Adrenal gland (tissue), 12 donors: ENCODE data around the gene SRRM2. TPM values are rescaled to one million over a fixed set of nuclear protein-coding genes. Genes with fewer than 3 reads are reported as not detected.

Experiments
- DNase-seq, 7 donors: peaks; one replicate each; pipeline ENCODE4 v3.0.0-alpha.2; 2019 to 2020
- H3K27ac ChIP-seq, 5 donors: fragments of 200-600 bp; sonication (generic) in 4 of 5; 1 replicate in 3 of 5; 2 replicates in 2 of 5; pipeline versions ENCODE4 v1.5.1 to v1.8.0; 2016 to 2020; ENCODE audit warnings: mild to moderate bottlenecking in 1 of 5
- H3K27me3 ChIP-seq: fragments of 200-600 bp; 2 replicates; pipeline ENCODE4 v1.8.0; 2021
- H3K36me3 ChIP-seq, 2 donors: fragments of 200-600 bp; replicated peaks in 1 of 2; 1 replicate in 1 of 2; 2 replicates in 1 of 2; pipeline versions ENCODE4 v1.5.1 to v1.8.0; 2018 to 2022
- H3K4me1 ChIP-seq, 2 donors: fragments of 200-600 bp; replicated peaks in 1 of 2; 1 replicate in 1 of 2; 2 replicates in 1 of 2; pipeline versions ENCODE4 v1.5.1 to v1.8.0; 2018 to 2021
- H3K4me3 ChIP-seq, 4 donors: fragments of 200-600 bp; sonication (generic) in 3 of 4; one replicate each; pipeline ENCODE4 v1.5.1; 2016 to 2018
- H3K9me3 ChIP-seq, 3 donors: fragments of 200-600 bp; sonication (generic) in 1 of 3; replicated peaks in 1 of 3; 1 replicate in 2 of 3; 2 replicates in 1 of 3; pipeline versions ENCODE4 v1.5.1 to v1.8.0; 2016 to 2021
- POLR2A ChIP-seq, 2 donors: fragments of 450-650 bp; IDR thresholded peaks; one replicate each; pipeline ENCODE4 v1.6.1; 2017; ENCODE audit warnings: antibody characterized with exemption in 2 of 2, mild to moderate bottlenecking in 2 of 2, moderate library complexity in 1 of 2
- WGBS, 4 donors: extraction: QIAGEN DNeasy Blood & Tissue Kit in 2 of 4; methylation state at CpG; one replicate each; pipeline versions ENCODE4 v1.1.5 to v1.1.7; 2013 to 2017; 5-methylcytosine and 5-hydroxymethylcytosine counted together
- intact Hi-C, 2 donors: fragments of 100-400 bp; cut with DNase I; formaldehyde crosslinking; loops; one replicate each; pipeline versions ENCODE4 v1.14.1 to v1.15.0; 2022 to 2023
- polyA plus RNA-seq, 3 donors: library from polyadenylated mRNA; stranded (reverse); fragments of 200-250 nt in 2 of 3; fragments of 350-450 nt in 1 of 3; fragmentation: Illumina TruSeq in 1 of 3; extraction: RNeasy Lipid Tissue Mini Kit (QIAGEN cat#74804) in 1 of 3; gene quantifications; one replicate each; pipeline ENCODE4 v1.2.3, GENCODE V29; 2013 to 2014
- total RNA-seq, 9 donors: library from RNA; depleted of rRNA in 4 of 9; stranded (reverse); fragments of >200 nt in 4 of 9; fragments of 120-200 nt in 1 of 9; fragmentation: NEBNext Ultra II Directional in 1 of 9; extraction: Animal tissue kit (Norgen Biotek cat#: 25700) in 1 of 9; gene quantifications; one replicate each; pipeline versions ENCODE4 v1.1.0 to v1.2.4, GENCODE V29; 2013 to 2023
- TF ChIP-seq, protein P1 (sequence below), 6 experiments: fragments of 450-650 bp in 4 of 6; fragments of 200-600 bp in 2 of 6; sonication (generic) in 1 of 6; IDR thresholded peaks; 1 replicate in 5 of 6; 2 replicates in 1 of 6; pipeline versions ENCODE4 v1.5.1 to v1.8.0; 2016 to 2021; ENCODE audit warnings: antibody characterized with exemption in 6 of 6, mild to moderate bottlenecking in 2 of 6, moderate library complexity in 1 of 6
- donor health status: healthy with polysubstance abuse.
- donor health status: Bipolar disorder and iron deficiency.
- donor health status: DM: yes; HTN: yes; CAD: no.
- donor health status: DM: no; HTN: no; CAD: no.
- donor health status: DM: no; HTN: no; CAD: no.
- donor health status: DM: yes; HTN: yes; CAD: no.

The SRRM2 gene
- total and polyA plus RNA-seq, 12 donors, result 81.7 to 3,120 (median 328) TPM

DNA sequence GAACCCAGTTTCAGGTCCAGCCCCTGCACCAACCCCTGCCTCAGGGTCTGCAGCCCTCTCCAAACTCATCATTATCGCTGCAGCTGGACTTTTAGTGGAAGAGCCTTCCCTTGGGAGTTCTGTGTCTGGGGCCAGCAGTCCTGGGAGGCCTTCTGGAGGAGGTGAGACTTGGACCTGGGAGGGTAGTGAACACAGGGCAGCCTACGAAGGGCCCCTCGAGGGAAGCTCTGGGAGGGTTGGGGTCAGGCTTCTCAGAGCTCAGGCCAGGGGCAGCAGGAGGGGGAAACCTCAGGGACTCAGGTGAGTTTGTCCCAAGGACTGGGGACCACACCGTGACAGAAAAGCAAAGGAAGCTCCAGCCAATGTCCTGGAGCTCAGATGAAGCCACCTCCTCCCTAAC is 11.3 kb upstream of the SRRM2 start:
- Histone ChIP-seq H3K36me3 (no peaks in the 10 kb centered on the region), H3K4me1 (no peaks in the 10 kb centered on the region), H3K27me3 (no peaks in the 10 kb centered on the region), H3K9me3 (no peaks in the 10 kb centered on the region), H3K4me3 (no peak overlapping the region), H3K27ac (no peak overlapping the region)
- DNase-seq, result no peak
- WGBS, 4 donors, result 84 to 90% (median 87%) methylated on average over 4 of the region's 4 CpGs
- TF ChIP-seq POLR2A (IDR thresholded peaks at IDR 0.05), result no peak
- TF ChIP-seq, protein P1, sequence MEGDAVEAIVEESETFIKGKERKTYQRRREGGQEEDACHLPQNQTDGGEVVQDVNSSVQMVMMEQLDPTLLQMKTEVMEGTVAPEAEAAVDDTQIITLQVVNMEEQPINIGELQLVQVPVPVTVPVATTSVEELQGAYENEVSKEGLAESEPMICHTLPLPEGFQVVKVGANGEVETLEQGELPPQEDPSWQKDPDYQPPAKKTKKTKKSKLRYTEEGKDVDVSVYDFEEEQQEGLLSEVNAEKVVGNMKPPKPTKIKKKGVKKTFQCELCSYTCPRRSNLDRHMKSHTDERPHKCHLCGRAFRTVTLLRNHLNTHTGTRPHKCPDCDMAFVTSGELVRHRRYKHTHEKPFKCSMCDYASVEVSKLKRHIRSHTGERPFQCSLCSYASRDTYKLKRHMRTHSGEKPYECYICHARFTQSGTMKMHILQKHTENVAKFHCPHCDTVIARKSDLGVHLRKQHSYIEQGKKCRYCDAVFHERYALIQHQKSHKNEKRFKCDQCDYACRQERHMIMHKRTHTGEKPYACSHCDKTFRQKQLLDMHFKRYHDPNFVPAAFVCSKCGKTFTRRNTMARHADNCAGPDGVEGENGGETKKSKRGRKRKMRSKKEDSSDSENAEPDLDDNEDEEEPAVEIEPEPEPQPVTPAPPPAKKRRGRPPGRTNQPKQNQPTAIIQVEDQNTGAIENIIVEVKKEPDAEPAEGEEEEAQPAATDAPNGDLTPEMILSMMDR (IDR thresholded peaks at IDR 0.05), result no peak
- intact Hi-C loops, result no loop called here

DNA sequence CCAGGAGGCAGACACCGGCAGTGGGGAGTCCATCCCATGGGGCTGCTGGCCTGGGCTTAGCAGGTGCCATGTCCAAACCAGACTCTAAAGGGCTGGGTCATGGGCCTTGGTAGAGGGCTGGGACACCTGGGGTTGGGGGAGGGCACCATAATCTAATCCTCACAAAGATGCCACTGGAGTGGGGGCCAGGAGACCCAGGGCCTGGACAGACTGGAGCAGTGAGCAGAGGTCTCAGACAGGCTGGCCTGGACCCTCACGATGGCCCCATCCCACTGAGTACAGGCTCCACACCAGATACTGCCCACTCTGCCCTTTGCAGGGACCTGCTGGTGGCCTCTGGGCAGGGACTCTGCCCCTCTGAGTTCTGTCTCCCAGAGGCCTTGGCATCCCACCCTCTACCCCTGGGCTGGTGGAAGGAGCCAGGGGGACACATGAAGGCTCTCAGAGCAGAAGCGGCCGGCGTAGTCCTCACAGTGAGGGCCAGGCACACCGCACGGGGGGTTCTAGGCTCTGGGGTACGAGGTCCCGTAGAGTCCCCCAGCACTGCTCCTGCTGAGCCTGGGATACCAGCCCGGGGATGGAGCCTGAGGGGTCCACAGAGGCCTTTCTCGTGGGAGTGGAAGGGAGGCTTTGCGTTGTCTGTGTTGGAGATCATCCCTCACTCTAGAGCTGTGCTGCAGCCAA is 10.0 kb upstream of the SRRM2 start:
- Histone ChIP-seq H3K4me3 (no peak overlapping the region), H3K9me3 (no peaks in the 10 kb centered on the region), H3K27ac (no peak overlapping the region), H3K4me1 (no peaks in the 10 kb centered on the region), H3K36me3 (no peaks in the 10 kb centered on the region), H3K27me3 (no peaks in the 10 kb centered on the region)
- no peak for DNase-seq
- 87 to 94% (median 90%) methylated on average over 11 to 12 of the region's 12 CpGs for WGBS, 4 donors
- intact Hi-C loops, result no loop called here
- TF ChIP-seq, protein P1 (IDR thresholded peaks at IDR 0.05), result no peak
- no peak for TF ChIP-seq POLR2A (IDR thresholded peaks at IDR 0.05)

DNA sequence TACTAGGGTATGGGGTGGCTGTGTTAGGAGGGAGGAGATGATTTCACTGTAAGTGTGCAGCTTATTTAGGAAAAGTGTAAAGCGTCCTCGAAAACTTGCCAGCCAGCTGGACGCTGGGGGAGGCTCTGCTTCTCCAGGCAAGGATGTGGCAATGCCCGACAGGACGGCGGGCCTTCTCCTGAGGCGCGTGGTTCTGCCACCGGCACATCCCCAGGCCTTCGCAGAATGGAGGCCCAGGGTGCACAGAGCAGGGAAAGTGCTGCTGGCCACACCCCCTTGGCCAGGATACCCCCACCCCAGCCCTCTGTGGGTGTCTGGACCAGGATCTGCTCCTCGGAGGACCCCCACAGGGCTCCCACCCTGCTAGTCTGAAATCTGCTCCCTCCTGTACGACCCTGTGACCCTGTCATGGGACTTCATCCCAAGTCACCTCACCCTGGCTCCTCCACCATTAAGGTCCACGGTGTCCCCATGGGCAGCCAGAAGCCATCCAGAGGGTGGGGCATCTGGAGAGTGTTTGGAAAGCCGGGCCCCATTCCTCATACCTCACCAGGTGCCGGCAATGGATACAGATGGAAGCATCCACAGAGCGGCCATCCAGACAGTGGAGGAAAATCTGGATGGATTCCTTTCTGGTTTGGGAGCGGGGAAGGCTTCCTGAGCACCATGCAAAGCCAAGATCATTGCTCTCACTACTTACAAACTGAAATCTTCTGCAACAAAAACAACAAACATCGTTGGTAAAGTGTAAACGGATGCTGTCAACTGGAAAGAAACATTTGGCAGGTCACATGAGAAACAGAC is 9.2 kb upstream of the SRRM2 start:
- 85 to 91% (median 89%) methylated on average over 15 to 19 of the region's 19 CpGs for WGBS, 4 donors
- H3K4me3 ChIP-seq, result no peak overlapping the region
- no peaks in the 10 kb centered on the region for H3K27me3 ChIP-seq
- TF ChIP-seq, protein P1 (IDR thresholded peaks at IDR 0.05), result no peak
- no peak for TF ChIP-seq POLR2A (IDR thresholded peaks at IDR 0.05)
- intact Hi-C loops, result no loop called here
- no peak for DNase-seq
- no peaks in the 10 kb centered on the region for H3K36me3 ChIP-seq
- H3K4me1 ChIP-seq, result no peaks in the 10 kb centered on the region
- H3K27ac ChIP-seq, result no peak overlapping the region
- H3K9me3 ChIP-seq, result no peaks in the 10 kb centered on the region

DNA sequence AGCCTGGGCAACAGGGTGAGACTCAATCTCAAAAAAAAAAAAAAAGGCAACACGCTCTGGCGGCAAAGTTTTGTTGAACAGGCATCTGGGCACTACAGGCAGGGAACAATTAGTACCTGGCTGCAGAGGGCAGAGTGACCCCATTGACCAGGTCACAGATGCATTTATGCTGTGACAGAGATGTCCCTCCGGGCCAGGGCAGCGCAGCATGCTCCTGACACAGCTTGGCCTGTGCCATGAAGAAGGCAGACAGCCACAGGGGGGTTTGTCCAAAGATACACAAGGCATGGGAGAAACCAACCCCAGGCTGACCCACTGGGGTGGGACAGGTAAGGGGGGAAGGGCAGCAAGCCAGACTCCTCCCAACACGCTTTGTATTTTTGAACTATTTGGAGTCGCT is 7.7 kb upstream of the SRRM2 start:
- intact Hi-C loops, result no loop called here
- WGBS, 4 donors, result 85 to 92% (median 92%) methylated on average over 6 of the region's 6 CpGs
- Histone ChIP-seq H3K36me3 (no peaks in the 10 kb centered on the region), H3K4me1 (no peaks in the 10 kb centered on the region), H3K27ac (no peak overlapping the region), H3K27me3 (no peaks in the 10 kb centered on the region), H3K4me3 (no peak overlapping the region), H3K9me3 (no peaks in the 10 kb centered on the region)
- TF ChIP-seq, protein P1 (IDR thresholded peaks at IDR 0.05), result no peak
- TF ChIP-seq POLR2A (IDR thresholded peaks at IDR 0.05), result no peak
- DNase-seq, result no peak
